DND-41 (cell line): ENCODE results near the gene NODAL.

ENCODE experiments used
- CTCF ChIP-seq: IDR thresholded peaks from 2 replicates; pipeline ENCODE4 v1.5.1; 2012; ENCODE audit warnings: borderline replicate concordance, low read length, moderate library complexity, mild to moderate bottlenecking; ENCODE audit not compliant: poor library complexity, severe bottlenecking; ENCODE audit errors: extremely low read depth
- EZH2 ChIP-seq: IDR thresholded peaks from 3 replicates; pipeline ENCODE4 v1.6.1; 2012; ENCODE audit warnings: borderline replicate concordance, low read depth, mild to moderate bottlenecking, moderate library complexity, low read length, inconsistent platforms; ENCODE audit not compliant: severe bottlenecking

GRCh38 chr10:70481105-70481504, 39.6 kb upstream of the NODAL start:
- TF ChIP-seq CTCF = no peak
- no peak for TF ChIP-seq EZH2
